ENCODE results near the gene RESP18. TPM values are rescaled to one million over a fixed set of nuclear protein-coding genes. Genes with fewer than 3 reads are reported as not detected.

The RESP18 gene
- total and polyA plus RNA-seq, 7 donors: not detected

GRCh38 chr2:219299372-219299760 is 33.2 kb downstream of the RESP18 start:
- Histone ChIP-seq H3K27me3 (peaks cover 0 to 21% (median 6%) of the 10 kb centered on the region in 3 donors), H3K4me1 (peaks cover 0 to 9% (median 7%) of the 10 kb centered on the region in 4 donors), H3K9me3 (no peaks in the 10 kb centered on the region), H3K4me3 (no peak overlapping the region), H3K27ac (no peak overlapping the region), H3K36me3 (no peaks in the 10 kb centered on the region)
- peak; percentile 50 for DNase-seq
- intact Hi-C loops (cut with DNase I): loop anchor here (5.0 to 10.0 kb wide), 3 partner anchors 122 to 245 kb away; partner anchors contain the start of genes CHPF, CNPPD1, RETREG2 and TMEM198
- WGBS, 2 donors: 77 to 81% methylated on average over 6 of the region's 6 CpGs
- no peak for TF ChIP-seq EP300 (IDR thresholded peaks at IDR 0.05)
- no peak for TF ChIP-seq POLR2A (IDR thresholded peaks at IDR 0.05)

- no peak for TF ChIP-seq POLR2A (IDR thresholded peaks at IDR 0.05)
- TF ChIP-seq POLR2AphosphoS5 (IDR thresholded peaks at IDR 0.05): no peak
- no peak for TF ChIP-seq EP300 (IDR thresholded peaks at IDR 0.05)
- TF ChIP-seq, protein P1, sequence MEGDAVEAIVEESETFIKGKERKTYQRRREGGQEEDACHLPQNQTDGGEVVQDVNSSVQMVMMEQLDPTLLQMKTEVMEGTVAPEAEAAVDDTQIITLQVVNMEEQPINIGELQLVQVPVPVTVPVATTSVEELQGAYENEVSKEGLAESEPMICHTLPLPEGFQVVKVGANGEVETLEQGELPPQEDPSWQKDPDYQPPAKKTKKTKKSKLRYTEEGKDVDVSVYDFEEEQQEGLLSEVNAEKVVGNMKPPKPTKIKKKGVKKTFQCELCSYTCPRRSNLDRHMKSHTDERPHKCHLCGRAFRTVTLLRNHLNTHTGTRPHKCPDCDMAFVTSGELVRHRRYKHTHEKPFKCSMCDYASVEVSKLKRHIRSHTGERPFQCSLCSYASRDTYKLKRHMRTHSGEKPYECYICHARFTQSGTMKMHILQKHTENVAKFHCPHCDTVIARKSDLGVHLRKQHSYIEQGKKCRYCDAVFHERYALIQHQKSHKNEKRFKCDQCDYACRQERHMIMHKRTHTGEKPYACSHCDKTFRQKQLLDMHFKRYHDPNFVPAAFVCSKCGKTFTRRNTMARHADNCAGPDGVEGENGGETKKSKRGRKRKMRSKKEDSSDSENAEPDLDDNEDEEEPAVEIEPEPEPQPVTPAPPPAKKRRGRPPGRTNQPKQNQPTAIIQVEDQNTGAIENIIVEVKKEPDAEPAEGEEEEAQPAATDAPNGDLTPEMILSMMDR (IDR thresholded peaks at IDR 0.05): peak; percentile 89 to 98 (median 96)
- intact Hi-C loops (cut with DNase I): loop anchor here (5.0 to 10.0 kb wide), 3 partner anchors 122 to 246 kb away; partner anchors contain the start of genes CHPF, CNPPD1, RETREG2 and TMEM198
- Histone ChIP-seq H3K4me1 (peaks cover 0 to 14% (median 12%) of the 10 kb centered on the region in 4 donors), H3K9me3 (no peaks in the 10 kb centered on the region), H3K27ac (no peak overlapping the region), H3K36me3 (no peaks in the 10 kb centered on the region), H3K27me3 (peaks cover 0 to 21% (median 6%) of the 10 kb centered on the region in 3 donors), H3K4me3 (no peak overlapping the region)
- WGBS, 2 donors: 20 to 25% methylated on average over 15 of the region's 15 CpGs
- DNase-seq: peak; percentile 91
Measured at GRCh38 chr2:219298759-219299371, 33.7 kb downstream of the RESP18 start.

GRCh38 chr2:219297766-219298456 is 34.6 kb downstream of the RESP18 start:
- DNase-seq: peak; percentile 61
- intact Hi-C loops (cut with DNase I): loop anchor here (5.0 to 10.0 kb wide), 3 partner anchors 121 to 247 kb away; partner anchors contain the start of genes CHPF, CNPPD1, RETREG2 and TMEM198
- TF ChIP-seq, protein P1 (IDR thresholded peaks at IDR 0.05): no peak
- TF ChIP-seq EP300 (IDR thresholded peaks at IDR 0.05) (no peak), POLR2AphosphoS5 (IDR thresholded peaks at IDR 0.05) (no peak), POLR2A (IDR thresholded peaks at IDR 0.05) (no peak)
- 79 to 86% methylated on average over 14 of the region's 14 CpGs for WGBS, 2 donors
- no peak overlapping the region for H3K4me3 ChIP-seq
- H3K27ac ChIP-seq: no peak overlapping the region
- H3K4me1 ChIP-seq: peaks cover 0 to 16% (median 13%) of the 10 kb centered on the region in 4 donors
- peaks cover 0 to 18% (median 6%) of the 10 kb centered on the region in 3 donors for H3K27me3 ChIP-seq
- H3K9me3 ChIP-seq: no peaks in the 10 kb centered on the region
- no peaks in the 10 kb centered on the region for H3K36me3 ChIP-seq

GRCh38 chr2:219296631-219297391 is 35.7 kb downstream of the RESP18 start:
- Histone ChIP-seq H3K27me3 (peaks cover 0 to 7% (median 6%) of the 10 kb centered on the region in 3 donors), H3K27ac (no peak overlapping the region), H3K4me1 (peaks cover 0 to 16% (median 13%) of the 10 kb centered on the region in 4 donors), H3K4me3 (no peak overlapping the region), H3K36me3 (no peaks in the 10 kb centered on the region), H3K9me3 (no peaks in the 10 kb centered on the region)
- 84% methylated on average over 25 of the region's 25 CpGs for WGBS, 2 donors
- peak; percentile 60 for DNase-seq
- intact Hi-C loops (cut with DNase I): loop anchor here (5.0 to 10.0 kb wide), 3 partner anchors 120 to 248 kb away; partner anchors contain the start of genes CHPF, CNPPD1, RETREG2 and TMEM198
- TF ChIP-seq POLR2AphosphoS5 (IDR thresholded peaks at IDR 0.05) (no peak), EP300 (IDR thresholded peaks at IDR 0.05) (no peak), POLR2A (IDR thresholded peaks at IDR 0.05) (no peak)
- TF ChIP-seq, protein P1 (IDR thresholded peaks at IDR 0.05): no peak

Measured in sigmoid colon (tissue), 7 donors.